DND-41 (cell line): Measurements from ENCODE around the gene TAF4.

Source experiments
- ATAC-seq: fragments of 200-7000 bp; cut with Tn5 transposase; 3 replicates; pipeline ENCODE4 v1.9.1; 2021; ENCODE audit warnings: low read depth; ENCODE audit not compliant: insufficient read depth
- DNase-seq: peaks from one replicate; pipeline ENCODE4 v3.0.0-alpha.2; 2020
- H2AFZ ChIP-seq: 2 replicates; pipeline ENCODE4 v1.6.0; 2012; ENCODE audit warnings: low read depth, low read length
- H3K27ac ChIP-seq: 2 replicates; pipeline ENCODE4 v1.5.1; 2012; ENCODE audit warnings: low read length, inconsistent platforms
- H3K27me3 ChIP-seq: fragments of 200-600 bp; sonication (generic); 2 replicates; pipeline ENCODE4 v1.6.0; 2012; ENCODE audit warnings: low read length, mild to moderate bottlenecking, inconsistent platforms; ENCODE audit not compliant: insufficient read depth, poor library complexity
- H3K36me3 ChIP-seq: 2 replicates; pipeline ENCODE4 v1.5.1; 2012; ENCODE audit warnings: low read length, inconsistent platforms; ENCODE audit not compliant: insufficient read depth
- H3K4me1 ChIP-seq: 2 replicates; pipeline ENCODE4 v1.5.1; 2012; ENCODE audit warnings: mild to moderate bottlenecking, low read length; ENCODE audit not compliant: insufficient read depth
- H3K4me2 ChIP-seq: 2 replicates; pipeline ENCODE4 v1.6.0; 2012; ENCODE audit warnings: mild to moderate bottlenecking, moderate library complexity, low read length, inconsistent platforms; ENCODE audit not compliant: insufficient read depth
- H3K4me3 ChIP-seq, 2 experiments: fragments of 200-600 bp in 1 of 2; shearing (Covaris generic) in 1 of 2; 2 replicates each; pipeline ENCODE4 v1.5.1; 2012 to 2016; ENCODE audit warnings: inconsistent platforms in 2 of 2, low read length in 2 of 2, mild to moderate bottlenecking in 2 of 2, low read depth in 1 of 2, moderate library complexity in 1 of 2
- H3K79me2 ChIP-seq: 2 replicates; pipeline ENCODE4 v1.6.0; 2012; ENCODE audit warnings: low read length, inconsistent platforms; ENCODE audit not compliant: insufficient read depth
- H3K9ac ChIP-seq: 2 replicates; pipeline ENCODE4 v1.6.0; 2012; ENCODE audit warnings: low read depth, mild to moderate bottlenecking, inconsistent platforms, low read length, moderate library complexity
- H3K9me3 ChIP-seq: 2 replicates; pipeline ENCODE4 v1.5.1; 2012; ENCODE audit warnings: low read length, moderate library complexity, mild to moderate bottlenecking, inconsistent platforms; ENCODE audit not compliant: insufficient read depth, severe bottlenecking
- H4K20me1 ChIP-seq: 2 replicates; pipeline ENCODE4 v1.6.0; 2012; ENCODE audit warnings: low read length; ENCODE audit not compliant: insufficient read depth
- CTCF ChIP-seq: IDR thresholded peaks from 2 replicates; pipeline ENCODE4 v1.5.1; 2012; ENCODE audit warnings: borderline replicate concordance, low read length, moderate library complexity, mild to moderate bottlenecking; ENCODE audit not compliant: poor library complexity, severe bottlenecking; ENCODE audit errors: extremely low read depth
- EZH2 ChIP-seq: IDR thresholded peaks from 3 replicates; pipeline ENCODE4 v1.6.1; 2012; ENCODE audit warnings: borderline replicate concordance, low read depth, mild to moderate bottlenecking, moderate library complexity, low read length, inconsistent platforms; ENCODE audit not compliant: severe bottlenecking

Gene TAF4

DNA sequence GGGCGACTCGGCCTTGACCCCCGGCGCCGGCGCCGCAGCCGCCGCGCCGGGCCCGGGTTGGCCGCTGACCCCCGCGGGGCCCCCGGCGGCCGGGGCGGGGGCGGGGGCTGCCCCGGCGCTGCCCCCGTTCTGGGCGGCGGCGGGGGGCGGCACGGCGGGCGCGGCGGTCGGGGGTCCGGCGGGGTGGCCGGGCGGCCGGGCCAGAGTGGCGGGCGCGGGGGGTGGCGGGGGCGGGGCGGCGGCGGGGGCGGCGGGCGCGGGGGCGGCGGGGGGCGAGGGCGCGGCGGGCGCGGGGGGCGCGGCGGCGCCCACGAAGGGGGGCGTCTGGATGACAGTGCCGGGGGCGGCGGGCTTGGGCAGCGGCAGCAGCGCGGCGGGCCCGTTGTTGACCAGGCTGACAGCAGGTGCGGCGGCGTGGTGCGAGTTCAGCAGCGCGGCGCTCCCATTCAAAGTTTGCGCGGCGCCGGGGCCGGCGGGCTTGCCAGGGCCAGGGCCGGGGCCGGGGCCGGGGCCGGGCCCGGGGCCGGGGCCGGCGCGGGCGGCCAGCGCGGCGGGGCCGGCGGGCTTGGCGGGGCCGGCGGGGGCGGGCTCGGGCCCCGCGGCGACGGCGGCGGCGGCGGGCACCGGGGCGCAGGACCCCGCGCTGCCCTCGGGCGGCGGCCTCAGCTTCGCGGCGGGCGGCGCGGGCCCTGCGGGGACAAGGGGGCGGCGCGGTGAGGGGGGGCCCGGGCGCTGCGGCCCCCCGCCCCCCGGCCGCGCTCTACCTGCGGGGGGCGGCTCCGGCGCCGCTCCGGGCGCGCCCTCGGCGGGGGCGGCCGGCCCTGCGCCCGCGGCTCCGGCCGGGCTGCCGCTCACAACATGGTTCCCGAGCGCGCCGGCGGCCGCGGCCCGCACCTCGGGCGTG lies 659 bp downstream of the TAF4 start:
- peak overlapping the region; percentile 79 for H2AFZ ChIP-seq
- peaks cover 38% of the 10 kb centered on the region for H3K36me3 ChIP-seq
- ATAC-seq (peak; percentile 15), DNase-seq (no peak)
- no peaks in the 10 kb centered on the region for H3K27me3 ChIP-seq
- no peaks in the 10 kb centered on the region for H3K9me3 ChIP-seq
- peaks cover 50% of the 10 kb centered on the region for H3K4me1 ChIP-seq
- peaks cover 54% of the 10 kb centered on the region for H3K79me2 ChIP-seq
- peaks cover 43% of the 10 kb centered on the region for H4K20me1 ChIP-seq
- TF ChIP-seq EZH2 (no peak), CTCF (no peak)
- peak overlapping the region; percentile 43 to 81; a peak in 3 of 4 replicates for H3K4me3 ChIP-seq
- peak overlapping the region; percentile 78 for H3K27ac ChIP-seq
- H3K4me2 ChIP-seq = peak overlapping the region; percentile 70; the same call in 1 of the 2 replicates
- peak overlapping the region; percentile 67 for H3K9ac ChIP-seq

DNA sequence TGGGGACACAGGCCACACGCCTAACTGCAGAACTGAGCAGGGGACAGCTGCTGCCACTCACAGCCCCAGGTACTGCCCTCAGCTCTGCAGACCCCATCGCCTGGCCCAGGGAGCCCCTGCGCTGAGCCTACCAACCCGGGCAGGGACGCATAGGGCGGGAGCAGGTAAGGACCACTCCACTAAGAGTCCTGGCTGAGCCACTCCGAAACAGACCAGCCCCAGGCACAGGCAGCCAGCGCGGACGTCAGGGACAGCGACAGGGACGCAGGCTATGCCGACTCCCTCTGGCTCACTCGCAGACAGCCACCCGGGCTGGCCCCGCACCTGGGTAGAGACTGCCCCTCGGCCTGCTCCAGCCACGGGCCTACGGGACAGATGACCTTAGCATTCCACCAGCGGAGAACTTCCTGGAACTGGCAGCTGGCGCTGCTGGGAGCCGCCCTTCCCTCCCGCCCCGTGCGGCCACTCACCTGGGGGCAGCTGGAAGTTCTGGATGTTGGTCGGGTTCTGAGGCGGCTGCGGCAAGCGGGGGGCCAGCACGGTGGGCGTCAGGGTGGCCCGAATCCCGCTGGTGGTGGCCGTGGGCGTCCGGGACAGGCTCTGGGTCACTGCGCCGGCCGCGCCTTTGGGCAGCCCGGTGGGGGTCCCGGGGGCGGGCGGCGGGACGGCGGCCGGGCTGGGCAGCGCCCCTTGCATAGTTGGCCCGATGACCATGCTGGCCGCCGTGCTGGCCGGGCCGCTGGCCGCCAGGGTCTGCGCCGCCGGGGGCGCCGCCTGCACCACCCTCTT lies 1.5 kb downstream of the TAF4 start:
- Histone ChIP-seq H3K4me3 (peak overlapping the region in 1 of 2 experiments; percentile 49; a peak in 2 of 4 replicates), H3K79me2 (peaks cover 62% of the 10 kb centered on the region), H3K9me3 (no peaks in the 10 kb centered on the region), H3K4me1 (peaks cover 51% of the 10 kb centered on the region), H2AFZ (no peak overlapping the region), H3K4me2 (peak overlapping the region; percentile 70), H4K20me1 (peaks cover 51% of the 10 kb centered on the region), H3K36me3 (peaks cover 42% of the 10 kb centered on the region), H3K27ac (peak overlapping the region; percentile 22; the same call in 1 of the 2 replicates), H3K9ac (peak overlapping the region; percentile 36), H3K27me3 (no peaks in the 10 kb centered on the region)
- DNase-seq = no peak
- no peak for ATAC-seq
- no peak for TF ChIP-seq CTCF
- no peak for TF ChIP-seq EZH2

DNA sequence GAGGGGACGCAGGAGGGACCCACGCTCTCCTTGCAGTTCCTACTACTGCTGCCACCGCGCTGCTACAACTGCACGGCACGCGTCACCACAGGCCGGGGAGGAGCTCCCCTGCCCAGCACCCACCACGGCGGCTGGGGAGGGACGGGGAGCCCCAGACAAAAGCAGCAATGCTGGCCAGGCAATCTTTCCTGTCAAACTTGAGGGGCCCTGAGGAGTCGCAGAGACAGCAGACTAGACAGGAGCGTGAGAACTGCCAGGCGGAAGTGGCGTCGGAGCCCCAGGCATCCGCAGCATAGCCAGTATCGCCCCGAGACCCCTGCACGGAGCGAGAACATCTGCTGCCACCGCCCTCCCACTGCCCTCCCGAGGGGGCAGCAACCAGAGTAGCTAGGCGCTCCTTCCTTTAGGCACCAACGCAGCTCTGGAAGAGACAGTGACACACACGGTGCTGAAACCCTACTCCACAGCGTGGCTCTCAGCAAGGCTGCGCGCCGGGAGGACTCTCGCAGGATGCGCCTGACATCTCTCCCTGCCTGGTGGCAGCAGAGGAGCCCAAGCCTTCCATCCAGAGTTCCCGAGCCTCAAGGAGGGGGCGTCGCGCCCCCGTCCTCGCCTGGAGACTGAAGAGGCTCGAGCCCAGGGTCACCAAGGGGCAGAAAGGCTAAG lies 2.2 kb downstream of the TAF4 start:
- no peak overlapping the region for H2AFZ ChIP-seq
- peak overlapping the region; percentile 36 for H3K9ac ChIP-seq
- H3K4me1 ChIP-seq = peaks cover 51% of the 10 kb centered on the region
- ATAC-seq = no peak
- H3K4me3 ChIP-seq = peak overlapping the region in 1 of 2 experiments; percentile 49; a peak in 2 of 4 replicates
- H3K9me3 ChIP-seq = no peaks in the 10 kb centered on the region
- peaks cover 42% of the 10 kb centered on the region for H3K36me3 ChIP-seq
- H3K27ac ChIP-seq = peak overlapping the region; percentile 22; the same call in 1 of the 2 replicates
- DNase-seq = no peak
- peaks cover 67% of the 10 kb centered on the region for H3K79me2 ChIP-seq
- H3K27me3 ChIP-seq = no peaks in the 10 kb centered on the region
- TF ChIP-seq CTCF = no peak
- TF ChIP-seq EZH2 = no peak
- peak overlapping the region; percentile 70 for H3K4me2 ChIP-seq
- peaks cover 56% of the 10 kb centered on the region for H4K20me1 ChIP-seq
